DND-41 (cell line): ENCODE measurements around the gene ZNF677.
A peak's percentile ranks its signal among the peaks of the same experiment; 100 is the strongest.
"Not testable (repeated sequence)": the region's sequence is repeated elsewhere in the genome, so short reads cannot be mapped to it uniquely, and the experiment has no call there.

ENCODE experiments used
- ATAC-seq: fragments of 200-7000 bp; cut with Tn5 transposase; 3 replicates; pipeline ENCODE4 v1.9.1; 2021; ENCODE audit warnings: low read depth; ENCODE audit not compliant: insufficient read depth
- DNase-seq: peaks from one replicate; pipeline ENCODE4 v3.0.0-alpha.2; 2020
- H2AFZ ChIP-seq: 2 replicates; pipeline ENCODE4 v1.6.0; 2012; ENCODE audit warnings: low read depth, low read length
- H3K27ac ChIP-seq: 2 replicates; pipeline ENCODE4 v1.5.1; 2012; ENCODE audit warnings: low read length, inconsistent platforms
- H3K27me3 ChIP-seq: fragments of 200-600 bp; sonication (generic); 2 replicates; pipeline ENCODE4 v1.6.0; 2012; ENCODE audit warnings: low read length, mild to moderate bottlenecking, inconsistent platforms; ENCODE audit not compliant: insufficient read depth, poor library complexity
- H3K36me3 ChIP-seq: 2 replicates; pipeline ENCODE4 v1.5.1; 2012; ENCODE audit warnings: low read length, inconsistent platforms; ENCODE audit not compliant: insufficient read depth
- H3K4me1 ChIP-seq: 2 replicates; pipeline ENCODE4 v1.5.1; 2012; ENCODE audit warnings: mild to moderate bottlenecking, low read length; ENCODE audit not compliant: insufficient read depth
- H3K4me2 ChIP-seq: 2 replicates; pipeline ENCODE4 v1.6.0; 2012; ENCODE audit warnings: mild to moderate bottlenecking, moderate library complexity, low read length, inconsistent platforms; ENCODE audit not compliant: insufficient read depth
- H3K4me3 ChIP-seq, 2 experiments: fragments of 200-600 bp in 1 of 2; shearing (Covaris generic) in 1 of 2; 2 replicates each; pipeline ENCODE4 v1.5.1; 2012 to 2016; ENCODE audit warnings: inconsistent platforms in 2 of 2, low read length in 2 of 2, mild to moderate bottlenecking in 2 of 2, low read depth in 1 of 2, moderate library complexity in 1 of 2
- H3K79me2 ChIP-seq: 2 replicates; pipeline ENCODE4 v1.6.0; 2012; ENCODE audit warnings: low read length, inconsistent platforms; ENCODE audit not compliant: insufficient read depth
- H3K9ac ChIP-seq: 2 replicates; pipeline ENCODE4 v1.6.0; 2012; ENCODE audit warnings: low read depth, mild to moderate bottlenecking, inconsistent platforms, low read length, moderate library complexity
- H3K9me3 ChIP-seq: 2 replicates; pipeline ENCODE4 v1.5.1; 2012; ENCODE audit warnings: low read length, moderate library complexity, mild to moderate bottlenecking, inconsistent platforms; ENCODE audit not compliant: insufficient read depth, severe bottlenecking
- H4K20me1 ChIP-seq: 2 replicates; pipeline ENCODE4 v1.6.0; 2012; ENCODE audit warnings: low read length; ENCODE audit not compliant: insufficient read depth
- EZH2 ChIP-seq: IDR thresholded peaks from 3 replicates; pipeline ENCODE4 v1.6.1; 2012; ENCODE audit warnings: borderline replicate concordance, low read depth, mild to moderate bottlenecking, moderate library complexity, low read length, inconsistent platforms; ENCODE audit not compliant: severe bottlenecking
- TF ChIP-seq, protein P1 (sequence below): IDR thresholded peaks from 2 replicates; pipeline ENCODE4 v1.5.1; 2012; ENCODE audit warnings: borderline replicate concordance, low read length, moderate library complexity, mild to moderate bottlenecking; ENCODE audit not compliant: poor library complexity, severe bottlenecking; ENCODE audit errors: extremely low read depth

Gene ZNF677

DNA sequence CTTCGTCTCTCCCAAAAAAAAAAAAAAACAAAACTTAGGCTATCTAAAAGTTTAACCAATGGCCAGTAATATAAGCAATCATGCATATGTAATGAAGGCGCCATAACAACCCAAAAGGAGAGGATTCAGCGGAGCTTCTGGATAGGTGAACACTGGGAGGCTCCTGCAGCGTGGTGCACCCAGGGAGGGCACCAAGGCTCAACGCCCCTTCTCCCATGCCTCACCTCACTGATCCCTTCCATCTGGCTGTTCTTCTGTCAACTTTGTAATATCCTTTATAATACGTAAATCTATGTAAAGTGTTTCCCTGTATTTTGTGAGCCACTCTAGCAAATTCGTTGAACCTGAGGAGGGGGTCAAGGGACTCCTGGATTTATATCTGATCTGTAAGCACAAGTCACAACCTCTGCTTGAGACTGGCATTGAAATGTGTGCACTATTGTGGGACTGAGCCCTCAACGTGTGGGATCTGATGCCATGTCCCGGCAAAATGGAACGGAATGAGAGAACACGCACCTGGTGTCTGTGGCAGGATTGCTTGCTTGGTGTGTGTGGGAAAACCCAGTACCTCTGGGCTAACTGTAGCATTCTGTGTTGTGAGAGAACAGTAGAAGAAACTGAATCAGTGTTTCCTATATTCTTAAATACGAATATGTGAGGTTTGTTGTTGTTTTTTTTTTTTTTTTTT, 61.0 kb downstream of the ZNF677 start:
- Histone ChIP-seq H2AFZ (peak overlapping the region; percentile 98), H3K4me3 (peak overlapping the region in 1 of 2 experiments; percentile 56; a peak in 2 of 4 replicates)

DNA sequence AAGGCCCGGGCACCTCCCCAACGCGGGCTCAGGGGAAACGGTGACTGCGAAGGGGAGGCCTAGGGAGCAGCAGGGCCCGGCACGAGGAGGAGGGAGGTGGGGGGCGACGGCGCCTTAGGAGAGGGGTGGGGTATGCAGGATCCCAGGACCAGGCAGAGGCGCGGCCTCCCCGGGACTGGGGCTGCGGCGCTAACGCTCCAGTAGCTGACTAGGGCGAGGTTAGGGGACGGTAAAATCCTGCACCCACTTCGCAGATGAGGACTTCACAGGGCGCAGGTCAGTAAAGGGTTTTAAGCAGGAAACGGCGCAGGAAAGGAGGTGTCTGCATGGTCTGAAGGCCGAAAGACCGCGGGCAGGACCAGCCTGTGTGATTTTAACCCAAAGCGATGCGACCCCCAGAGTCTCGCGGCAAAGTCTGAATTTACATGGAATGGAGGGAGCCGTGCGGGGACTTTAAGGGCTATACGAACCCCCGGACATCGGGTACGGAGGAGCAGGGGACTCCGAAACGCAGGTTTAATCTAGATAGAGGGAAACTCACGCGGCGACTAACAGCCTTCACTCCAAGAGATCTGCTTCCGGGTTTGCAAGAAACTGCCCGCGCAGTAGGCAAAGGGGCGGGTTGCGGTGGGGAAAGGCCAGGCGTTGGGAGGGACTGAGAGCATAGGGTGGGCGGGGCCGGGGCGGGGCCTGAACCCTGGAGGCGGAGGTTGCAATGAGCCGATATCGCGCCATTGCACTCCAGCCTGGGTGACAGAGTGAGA, 61.7 kb downstream of the ZNF677 start, which contains the start of gene ZNF665:
ZNF665 (minus strand) TSS at position 588 of the 764 bp plus-strand sequence. CDS start 10,460 bp downstream, outside the sequence.
- peaks cover 15% of the 10 kb centered on the region for H3K36me3 ChIP-seq
- H3K27me3 ChIP-seq, result no peaks in the 10 kb centered on the region
- no peaks in the 10 kb centered on the region for H3K9me3 ChIP-seq
- TF ChIP-seq EZH2, result no peak
- TF ChIP-seq, protein P1, sequence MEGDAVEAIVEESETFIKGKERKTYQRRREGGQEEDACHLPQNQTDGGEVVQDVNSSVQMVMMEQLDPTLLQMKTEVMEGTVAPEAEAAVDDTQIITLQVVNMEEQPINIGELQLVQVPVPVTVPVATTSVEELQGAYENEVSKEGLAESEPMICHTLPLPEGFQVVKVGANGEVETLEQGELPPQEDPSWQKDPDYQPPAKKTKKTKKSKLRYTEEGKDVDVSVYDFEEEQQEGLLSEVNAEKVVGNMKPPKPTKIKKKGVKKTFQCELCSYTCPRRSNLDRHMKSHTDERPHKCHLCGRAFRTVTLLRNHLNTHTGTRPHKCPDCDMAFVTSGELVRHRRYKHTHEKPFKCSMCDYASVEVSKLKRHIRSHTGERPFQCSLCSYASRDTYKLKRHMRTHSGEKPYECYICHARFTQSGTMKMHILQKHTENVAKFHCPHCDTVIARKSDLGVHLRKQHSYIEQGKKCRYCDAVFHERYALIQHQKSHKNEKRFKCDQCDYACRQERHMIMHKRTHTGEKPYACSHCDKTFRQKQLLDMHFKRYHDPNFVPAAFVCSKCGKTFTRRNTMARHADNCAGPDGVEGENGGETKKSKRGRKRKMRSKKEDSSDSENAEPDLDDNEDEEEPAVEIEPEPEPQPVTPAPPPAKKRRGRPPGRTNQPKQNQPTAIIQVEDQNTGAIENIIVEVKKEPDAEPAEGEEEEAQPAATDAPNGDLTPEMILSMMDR, result no peak
- no peaks in the 10 kb centered on the region for H4K20me1 ChIP-seq
- DNase-seq, result peak; percentile 94
- peaks cover 26% of the 10 kb centered on the region for H3K79me2 ChIP-seq
- H2AFZ ChIP-seq, result peak within 1 kb of the TSS; percentile 98
- peak within 1 kb of the TSS; percentile 84 for H3K4me2 ChIP-seq
- peaks cover 39% of the 10 kb centered on the region for H3K4me1 ChIP-seq
- peak within 1 kb of the TSS; percentile 51 to 72; a peak in 3 of 4 replicates for H3K4me3 ChIP-seq
- H3K27ac ChIP-seq, result peak within 1 kb of the TSS; percentile 83
- peak within 1 kb of the TSS; percentile 80 for H3K9ac ChIP-seq
- peak; percentile 82 for ATAC-seq

More for the DNA sequence above, 61.0 kb downstream of the ZNF677 start:
- Histone ChIP-seq H3K4me2 (peak overlapping the region; percentile 84), H3K27ac (peak overlapping the region; percentile 67), H3K4me1 (peaks cover 43% of the 10 kb centered on the region), H3K79me2 (peaks cover 26% of the 10 kb centered on the region), H3K36me3 (peaks cover 15% of the 10 kb centered on the region), H4K20me1 (no peaks in the 10 kb centered on the region), H3K27me3 (no peaks in the 10 kb centered on the region), H3K9me3 (no peaks in the 10 kb centered on the region), H3K9ac (peak overlapping the region; percentile 80)
- no peak for DNase-seq
- TF ChIP-seq, protein P1, result no peak
- no peak for TF ChIP-seq EZH2
- ATAC-seq, result peak; percentile 21

DNA sequence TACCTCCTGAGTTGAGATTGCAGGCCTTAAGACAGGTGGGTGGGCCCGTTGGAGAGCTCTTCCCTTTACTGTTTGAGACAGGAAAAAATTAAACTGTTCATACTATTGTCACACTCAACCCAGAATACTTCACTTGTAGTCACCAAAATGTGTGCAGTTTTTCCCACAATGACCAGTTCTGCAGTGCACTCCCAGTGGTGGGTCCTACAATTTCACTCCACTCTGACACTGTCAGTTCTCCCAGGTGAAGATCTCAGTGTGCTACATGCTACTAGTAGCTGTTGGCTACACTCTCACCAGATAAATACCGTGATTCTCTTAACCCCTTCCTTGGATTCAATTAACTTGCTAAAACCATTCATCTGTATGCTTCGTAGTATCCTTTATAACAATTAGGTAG, 64.4 kb downstream of the ZNF677 start:
- Histone ChIP-seq H3K27me3 (no peaks in the 10 kb centered on the region), H3K36me3 (peaks cover 15% of the 10 kb centered on the region), H3K4me3 (no peak overlapping the region), H3K4me2 (no peak overlapping the region), H3K9me3 (no peaks in the 10 kb centered on the region), H4K20me1 (no peaks in the 10 kb centered on the region), H2AFZ (no peak overlapping the region), H3K4me1 (peaks cover 19% of the 10 kb centered on the region), H3K79me2 (peaks cover 18% of the 10 kb centered on the region), H3K9ac (no peak overlapping the region), H3K27ac (no peak overlapping the region)
- DNase-seq, result no peak
- ATAC-seq, result no peak
- no peak for TF ChIP-seq EZH2
- TF ChIP-seq, protein P1, result peak; percentile 21

- H3K9me3 ChIP-seq, H3K27ac ChIP-seq, H2AFZ ChIP-seq, H3K4me2 ChIP-seq, ATAC-seq, H3K27me3 ChIP-seq, H4K20me1 ChIP-seq, H3K9ac ChIP-seq, H3K4me3 ChIP-seq: not testable (repeated sequence)
- Histone ChIP-seq H3K79me2 (peaks cover 18% of the 10 kb centered on the region), H3K36me3 (peaks cover 15% of the 10 kb centered on the region), H3K4me1 (peaks cover 16% of the 10 kb centered on the region)
- peak; percentile 30 for DNase-seq
Observed at GRCh38 chr19:53189691-53190198, 64.9 kb downstream of the ZNF677 start.
